GM12878 (cell line): Measurements from ENCODE around the gene FHL2. TPM values are rescaled to one million over a fixed set of nuclear protein-coding genes. Genes with fewer than 3 reads are reported as not detected.

Experiments
- ATAC-seq: fragments of 200-7000 bp; cut with Tn5 transposase; 3 replicates; pipeline ENCODE4 v1.9.1; 2020; ENCODE audit warnings: mild to moderate bottlenecking, moderate library complexity
- BruUV-seq: library from RNA; stranded (reverse); fragments of 400-500 nt; replicated peaks from 2 replicates; lab custom pipeline; 2021; lab: Mats Ljungman, UMichigan
- CTCF ChIA-PET: fragments of 300-600 bp; sonication (Branson Sonifier 250); formaldehyde crosslinking; extraction: SDS; loops from one replicate; lab custom pipeline; 2021; ENCODE audit warnings: inconsistent platforms; lab: Yijun Ruan, JAX
- POLR2A ChIA-PET: fragments of 350-600 bp; formaldehyde crosslinking; extraction: SDS; loops from one replicate; lab custom pipeline; 2021; ENCODE audit warnings: inconsistent platforms; lab: Charles Lee
- RAD21 ChIA-PET: fragments of 300-600 bp; sonication (Branson Sonifier 250); formaldehyde crosslinking; loops from one replicate; lab custom pipeline; 2023; ENCODE audit warnings: antibody characterized with exemption; ENCODE audit not compliant: unreplicated experiment; lab: Charles Lee
- SMC1A ChIA-PET: fragments of 300-600 bp; sonication (Branson Sonifier 250); formaldehyde crosslinking; loops from one replicate; lab custom pipeline; 2023; ENCODE audit not compliant: unreplicated experiment, uncharacterized antibody; lab: Charles Lee
- DNase-seq: peaks from one replicate; pipeline ENCODE4 v3.0.0-alpha.2; 2011; ENCODE audit warnings: low read depth, low spot score
- FAIRE-seq: peaks from 3 replicates; lab custom pipeline; 2011; peaks lifted over from hg19 to GRCh38; lab: Jason Lieb, UNC
- H2AFZ ChIP-seq: 2 replicates; pipeline ENCODE4 v1.6.0; 2011; ENCODE audit warnings: low read depth, low read length, control low read depth; ENCODE audit not compliant: control insufficient read depth
- H3K27ac ChIP-seq: 2 replicates; pipeline ENCODE4 v1.5.1; 2011; ENCODE audit warnings: control low read depth; ENCODE audit not compliant: control insufficient read depth, insufficient read depth
- H3K27me3 ChIP-seq, 2 experiments: replicated peaks in 1 of 2; 2 replicates each; pipeline versions ENCODE4 v1.6.0 to v1.6.1; 2011; ENCODE audit warnings: low read length in 1 of 2; ENCODE audit not compliant: control insufficient read depth in 2 of 2, insufficient read depth in 2 of 2
- H3K36me3 ChIP-seq, 2 experiments: 2 replicates each; pipeline ENCODE4 v1.5.1; 2011; ENCODE audit warnings: low read length in 1 of 2; ENCODE audit not compliant: control insufficient read depth in 2 of 2, insufficient read depth in 2 of 2
- H3K4me1 ChIP-seq: 2 replicates; pipeline ENCODE4 v1.6.1; 2011; ENCODE audit warnings: mild to moderate bottlenecking, low read length, moderate library complexity, mixed read lengths; ENCODE audit not compliant: control insufficient read depth, insufficient read depth
- H3K4me2 ChIP-seq: 2 replicates; pipeline ENCODE4 v1.6.0; 2011; ENCODE audit warnings: control low read depth; ENCODE audit not compliant: control insufficient read depth, insufficient read depth
- H3K4me3 ChIP-seq: fragments of 200-600 bp; sonication (generic); 2 replicates; pipeline ENCODE4 v1.5.1; 2016
- H3K79me2 ChIP-seq: 2 replicates; pipeline ENCODE4 v1.6.0; 2011; ENCODE audit warnings: low read length; ENCODE audit not compliant: control insufficient read depth, insufficient read depth
- H3K9ac ChIP-seq: 2 replicates; pipeline ENCODE4 v1.8.0; 2011; ENCODE audit warnings: low read length, control low read depth, mixed read lengths; ENCODE audit not compliant: control insufficient read depth, insufficient read depth
- H3K9me3 ChIP-seq: replicated peaks from 3 replicates; pipeline ENCODE4 v1.5.1; 2011; ENCODE audit warnings: mild to moderate bottlenecking, low read length; ENCODE audit not compliant: control insufficient read depth, insufficient read depth
- H4K20me1 ChIP-seq: 2 replicates; pipeline ENCODE4 v1.6.0; 2011; ENCODE audit not compliant: control insufficient read depth, insufficient read depth
- ASH2L ChIP-seq: fragments of 300-600, 200-600 bp; sonication (generic); IDR thresholded peaks from 2 replicates; pipeline ENCODE4 v1.6.1; 2017; ENCODE audit warnings: low read depth, mild to moderate bottlenecking, borderline replicate concordance
- BCL11A ChIP-seq: IDR thresholded peaks from 2 replicates; pipeline ENCODE4 v1.6.1; 2011; ENCODE audit warnings: low read depth, low read length
- EP300 ChIP-seq, 2 experiments: fragments of 150-350 bp in 1 of 2; IDR thresholded peaks; 2 replicates each; pipeline ENCODE4 v1.6.1; 2011 to 2012; ENCODE audit warnings: low read depth in 2 of 2, low read length in 2 of 2, borderline replicate concordance in 1 of 2, improper control_type of control experiment in 1 of 2, inconsistent platforms in 1 of 2; ENCODE audit not compliant: control insufficient read depth in 1 of 2
- FOS ChIP-seq: IDR thresholded peaks from 3 replicates; pipeline ENCODE4 v1.6.1; 2011; ENCODE audit warnings: borderline replicate concordance; ENCODE audit not compliant: insufficient read length; ENCODE audit errors: extremely low read depth
- MEF2A ChIP-seq: IDR thresholded peaks from 2 replicates; pipeline ENCODE4 v1.6.1; 2011; ENCODE audit warnings: low read depth, mild to moderate bottlenecking, low read length, moderate library complexity; ENCODE audit not compliant: insufficient read depth
- MYB ChIP-seq: fragments of 150-350 bp; IDR thresholded peaks from 2 replicates; pipeline ENCODE4 v1.6.1; 2014; ENCODE audit warnings: mild to moderate bottlenecking, low read depth, low read length, borderline replicate concordance
- MYC ChIP-seq: IDR thresholded peaks from 2 replicates; pipeline ENCODE4 v1.6.1; 2011; ENCODE audit warnings: mild to moderate bottlenecking, low read length, moderate library complexity, inconsistent platforms; ENCODE audit not compliant: insufficient read depth, insufficient replicate concordance, insufficient read length, severe bottlenecking
- NFXL1 ChIP-seq: fragments of 450-650 bp; IDR thresholded peaks from 2 replicates; pipeline ENCODE4 v1.6.1; 2017; ENCODE audit warnings: antibody characterized with exemption, mild to moderate bottlenecking, borderline replicate concordance
- NR2C2 ChIP-seq: IDR thresholded peaks from 2 replicates; pipeline ENCODE4 v1.6.1; 2011; ENCODE audit warnings: borderline replicate concordance, low read depth; ENCODE audit not compliant: control insufficient read depth, insufficient read length
- POU2F2 ChIP-seq: IDR thresholded peaks from 3 replicates; pipeline ENCODE4 v1.6.1; 2011; ENCODE audit warnings: low read depth, mild to moderate bottlenecking, low read length, borderline replicate concordance
- RAD21 ChIP-seq: IDR thresholded peaks from 2 replicates; pipeline ENCODE4 v1.6.1; 2011; ENCODE audit warnings: mild to moderate bottlenecking, low read depth, low read length, moderate library complexity; ENCODE audit not compliant: insufficient read depth
- RAD51 ChIP-seq: fragments of 450-650 bp; IDR thresholded peaks from 2 replicates; pipeline ENCODE4 v1.6.1; 2016; ENCODE audit warnings: moderate library complexity, mild to moderate bottlenecking, inconsistent platforms
- RBBP5 ChIP-seq: fragments of 200-600 bp; sonication (generic); conservative IDR thresholded peaks from 2 replicates; pipeline ENCODE4 v1.6.1; 2016
- SRF ChIP-seq, 2 experiments: IDR thresholded peaks; 2 replicates each; pipeline ENCODE4 v1.6.1; 2011; ENCODE audit warnings: low read depth in 2 of 2, low read length in 2 of 2, mild to moderate bottlenecking in 1 of 2, moderate library complexity in 1 of 2
- ZNF274 ChIP-seq: IDR thresholded peaks from one replicate; pipeline ENCODE4 v1.8.0; 2011; ENCODE audit not compliant: insufficient read length, insufficient read depth
- WGBS: methylation state at CpG from one replicate; pipeline ENCODE4 v1.1.6; 2016; ENCODE audit warnings: low lambda C conversion rate; ENCODE audit not compliant: insufficient replicate concordance, insufficient coverage; ENCODE audit errors: missing lambda C conversion rate; 5-methylcytosine and 5-hydroxymethylcytosine counted together
- in situ Hi-C: fragments of 300-500 bp; cut with MboI; formaldehyde crosslinking; loops from 9 replicates; pipeline ENCODE4 v1.14.3; 2018; ENCODE audit warnings: mixed read lengths
- intact Hi-C: fragments of 100-400 bp; cut with micrococcal nuclease; formaldehyde crosslinking; loops from one replicate; pipeline ENCODE4 v1.14.2; 2022; ENCODE audit not compliant: unreplicated experiment
- polyA plus RNA-seq, 11 experiments: library from polyadenylated mRNA; depleted of rRNA in 4 of 11; unstranded in 6 of 11; stranded (reverse) in 5 of 11; fragments of >200 nt; fragmentation: Nextera tagmentation in 4 of 11; fragmentation: Illumina TruSeq in 1 of 11; extraction: Ambion mirVana in 4 of 11; extraction: Trizol in 1 of 11; gene quantifications; 1 replicate in 1 of 11; 2 replicates in 10 of 11; pipeline versions ENCODE4 v1.2.1 to v1.2.3, GENCODE V29; 2011 to 2016; ENCODE audit warnings: inconsistent platforms in 2 of 11, missing spikeins in 2 of 11, low read depth in 1 of 11
- total RNA-seq, 4 experiments: library from RNA; depleted of rRNA in 3 of 4; stranded (reverse); fragments of >200 nt in 3 of 4; fragmentation: Illumina TruSeq in 1 of 4; extraction: Trizol in 1 of 4; gene quantifications; 2 replicates each; pipeline versions ENCODE4 v1.2.1 to v1.2.3, GENCODE V29; 2013 to 2021
- TF ChIP-seq, protein P1 (sequence below): IDR thresholded peaks from 2 replicates; pipeline ENCODE4 v1.6.1; 2012; ENCODE audit warnings: low read depth, low read length, improper control_type of control experiment
- TF ChIP-seq, protein P2 (sequence below): IDR thresholded peaks from 2 replicates; pipeline ENCODE4 v1.6.1; 2012; ENCODE audit warnings: low read depth, low read length, improper control_type of control experiment
- TF ChIP-seq, protein P3 (sequence below): fragments of 450-650 bp; IDR thresholded peaks from 2 replicates; pipeline ENCODE4 v1.6.1; 2017; ENCODE audit warnings: antibody characterized with exemption, mild to moderate bottlenecking, moderate library complexity

Gene FHL2
- total and polyA plus RNA-seq, 10 of the 15 experiments (the other 5 are each of a cell fraction or from before 2014, with no cell fraction given) = 2.2 to 9.9 (median 4.5) TPM

DNA sequence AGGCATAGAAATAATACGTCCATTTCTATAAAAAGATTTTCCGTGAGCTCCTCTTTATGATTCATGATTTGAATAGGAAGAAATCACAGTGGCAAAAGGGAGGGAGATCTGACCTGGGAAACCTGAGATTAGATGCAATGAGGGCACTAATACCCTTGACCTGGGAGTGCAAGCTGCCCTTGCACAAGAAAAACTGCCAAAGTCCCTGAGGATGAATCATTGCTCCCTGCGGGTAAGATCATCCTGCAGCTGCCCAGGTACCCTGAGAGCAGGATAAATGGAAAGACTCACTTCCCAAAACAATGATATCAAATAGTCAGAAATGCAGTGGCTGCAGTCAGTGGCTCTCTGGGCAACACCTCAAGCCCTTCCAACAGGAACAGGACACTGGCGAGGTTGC lies 11.6 kb downstream of the FHL2 start:
- DNase-seq (no peak), ATAC-seq (no peak), FAIRE-seq (no peak)
- H3K9ac ChIP-seq = no peak overlapping the region
- ChIA-PET CTCF (no interaction called here), SMC1A (interaction anchor here (1.2 kb wide), 1 partner anchor 11 kb away, joined by 3 read pairs; no protein-coding TSS in a partner anchor), RAD21 (no interaction called here), POLR2A (no interaction called here)
- no peak overlapping the region for H2AFZ ChIP-seq
- no peak overlapping the region for H3K4me3 ChIP-seq
- no peak overlapping the region for H3K4me2 ChIP-seq
- H3K79me2 ChIP-seq = no peaks in the 10 kb centered on the region
- no TSS peak for BruUV-seq
- WGBS = 16% methylated on average over 4 of the region's 4 CpGs
- intact Hi-C loops (no loop called here), in situ Hi-C loops (no loop called here)
- no peak overlapping the region for H3K27ac ChIP-seq
- H4K20me1 ChIP-seq = no peaks in the 10 kb centered on the region
- no peaks in the 10 kb centered on the region; a peak in 1 of 4 replicates for H3K27me3 ChIP-seq
- no peaks in the 10 kb centered on the region for H3K36me3 ChIP-seq
- no peaks in the 10 kb centered on the region for H3K4me1 ChIP-seq
- TF ChIP-seq POU2F2 = no peak
- TF ChIP-seq SRF (IDR thresholded peaks at IDR 0.05; ENCODE audit: low read depth in 2 of 2, low read length in 2 of 2) = no peak
- TF ChIP-seq, protein P1, sequence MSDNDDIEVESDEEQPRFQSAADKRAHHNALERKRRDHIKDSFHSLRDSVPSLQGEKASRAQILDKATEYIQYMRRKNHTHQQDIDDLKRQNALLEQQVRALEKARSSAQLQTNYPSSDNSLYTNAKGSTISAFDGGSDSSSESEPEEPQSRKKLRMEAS = no peak
- TF ChIP-seq RAD21 = no peak
- no peak for TF ChIP-seq ASH2L
- no peak for TF ChIP-seq RBBP5
- no peak for TF ChIP-seq FOS
- no peak for TF ChIP-seq RAD51
- no peak for TF ChIP-seq NFXL1
- no peak for TF ChIP-seq ZNF274
- TF ChIP-seq, protein P2, sequence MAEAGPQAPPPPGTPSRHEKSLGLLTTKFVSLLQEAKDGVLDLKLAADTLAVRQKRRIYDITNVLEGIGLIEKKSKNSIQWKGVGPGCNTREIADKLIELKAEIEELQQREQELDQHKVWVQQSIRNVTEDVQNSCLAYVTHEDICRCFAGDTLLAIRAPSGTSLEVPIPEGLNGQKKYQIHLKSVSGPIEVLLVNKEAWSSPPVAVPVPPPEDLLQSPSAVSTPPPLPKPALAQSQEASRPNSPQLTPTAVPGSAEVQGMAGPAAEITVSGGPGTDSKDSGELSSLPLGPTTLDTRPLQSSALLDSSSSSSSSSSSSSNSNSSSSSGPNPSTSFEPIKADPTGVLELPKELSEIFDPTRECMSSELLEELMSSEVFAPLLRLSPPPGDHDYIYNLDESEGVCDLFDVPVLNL = no peak
- TF ChIP-seq MYB = no peak
- no peak for TF ChIP-seq EP300 (IDR thresholded peaks at IDR 0.05; ENCODE audit: borderline replicate concordance in 1 of 2, control insufficient read depth in 1 of 2, low read depth in 2 of 2, low read length in 2 of 2)
- TF ChIP-seq, protein P3, sequence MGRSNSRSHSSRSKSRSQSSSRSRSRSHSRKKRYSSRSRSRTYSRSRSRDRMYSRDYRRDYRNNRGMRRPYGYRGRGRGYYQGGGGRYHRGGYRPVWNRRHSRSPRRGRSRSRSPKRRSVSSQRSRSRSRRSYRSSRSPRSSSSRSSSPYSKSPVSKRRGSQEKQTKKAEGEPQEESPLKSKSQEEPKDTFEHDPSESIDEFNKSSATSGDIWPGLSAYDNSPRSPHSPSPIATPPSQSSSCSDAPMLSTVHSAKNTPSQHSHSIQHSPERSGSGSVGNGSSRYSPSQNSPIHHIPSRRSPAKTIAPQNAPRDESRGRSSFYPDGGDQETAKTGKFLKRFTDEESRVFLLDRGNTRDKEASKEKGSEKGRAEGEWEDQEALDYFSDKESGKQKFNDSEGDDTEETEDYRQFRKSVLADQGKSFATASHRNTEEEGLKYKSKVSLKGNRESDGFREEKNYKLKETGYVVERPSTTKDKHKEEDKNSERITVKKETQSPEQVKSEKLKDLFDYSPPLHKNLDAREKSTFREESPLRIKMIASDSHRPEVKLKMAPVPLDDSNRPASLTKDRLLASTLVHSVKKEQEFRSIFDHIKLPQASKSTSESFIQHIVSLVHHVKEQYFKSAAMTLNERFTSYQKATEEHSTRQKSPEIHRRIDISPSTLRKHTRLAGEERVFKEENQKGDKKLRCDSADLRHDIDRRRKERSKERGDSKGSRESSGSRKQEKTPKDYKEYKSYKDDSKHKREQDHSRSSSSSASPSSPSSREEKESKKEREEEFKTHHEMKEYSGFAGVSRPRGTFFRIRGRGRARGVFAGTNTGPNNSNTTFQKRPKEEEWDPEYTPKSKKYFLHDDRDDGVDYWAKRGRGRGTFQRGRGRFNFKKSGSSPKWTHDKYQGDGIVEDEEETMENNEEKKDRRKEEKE = no peak
- TF ChIP-seq BCL11A = no peak
- no peak for TF ChIP-seq MYC
- TF ChIP-seq MEF2A = no peak
- no peak for TF ChIP-seq NR2C2
- H3K9me3 ChIP-seq = no peaks in the 10 kb centered on the region
